Effector memory CD4-positive, alpha-beta T cell (primary cell): ENCODE data around the gene CIAO3.

Experiments used
- DNase-seq, 3 donors: peaks; one replicate each; pipeline ENCODE4 v3.0.0-alpha.2; 2020
- H3K27ac ChIP-seq: 2 replicates; pipeline ENCODE4 v1.7.0; 2013; ENCODE audit warnings: mild to moderate bottlenecking, low read length, moderate library complexity; ENCODE audit not compliant: insufficient read depth, poor library complexity, severe bottlenecking
- H3K27me3 ChIP-seq: replicated peaks from 2 replicates; pipeline ENCODE4 v1.7.0; 2013; ENCODE audit warnings: mild to moderate bottlenecking, low read length; ENCODE audit not compliant: insufficient read depth, control insufficient read depth, poor library complexity, severe bottlenecking
- H3K36me3 ChIP-seq: 2 replicates; pipeline ENCODE4 v1.7.0; 2013; ENCODE audit warnings: mild to moderate bottlenecking, low read length, moderate library complexity; ENCODE audit not compliant: control insufficient read depth, insufficient read depth
- H3K4me1 ChIP-seq: 2 replicates; pipeline ENCODE4 v1.7.0; 2013; ENCODE audit warnings: low read length, mild to moderate bottlenecking; ENCODE audit not compliant: control insufficient read depth, insufficient read depth, poor library complexity, severe bottlenecking
- H3K4me3 ChIP-seq: 2 replicates; pipeline ENCODE4 v1.7.0; 2013; ENCODE audit warnings: low read length, low read depth, mild to moderate bottlenecking; ENCODE audit not compliant: insufficient read depth, poor library complexity, severe bottlenecking
- H3K9me3 ChIP-seq: 2 replicates; pipeline ENCODE4 v1.7.0; 2013; ENCODE audit warnings: mild to moderate bottlenecking, low read length, moderate library complexity; ENCODE audit not compliant: control insufficient read depth

Gene CIAO3

DNA sequence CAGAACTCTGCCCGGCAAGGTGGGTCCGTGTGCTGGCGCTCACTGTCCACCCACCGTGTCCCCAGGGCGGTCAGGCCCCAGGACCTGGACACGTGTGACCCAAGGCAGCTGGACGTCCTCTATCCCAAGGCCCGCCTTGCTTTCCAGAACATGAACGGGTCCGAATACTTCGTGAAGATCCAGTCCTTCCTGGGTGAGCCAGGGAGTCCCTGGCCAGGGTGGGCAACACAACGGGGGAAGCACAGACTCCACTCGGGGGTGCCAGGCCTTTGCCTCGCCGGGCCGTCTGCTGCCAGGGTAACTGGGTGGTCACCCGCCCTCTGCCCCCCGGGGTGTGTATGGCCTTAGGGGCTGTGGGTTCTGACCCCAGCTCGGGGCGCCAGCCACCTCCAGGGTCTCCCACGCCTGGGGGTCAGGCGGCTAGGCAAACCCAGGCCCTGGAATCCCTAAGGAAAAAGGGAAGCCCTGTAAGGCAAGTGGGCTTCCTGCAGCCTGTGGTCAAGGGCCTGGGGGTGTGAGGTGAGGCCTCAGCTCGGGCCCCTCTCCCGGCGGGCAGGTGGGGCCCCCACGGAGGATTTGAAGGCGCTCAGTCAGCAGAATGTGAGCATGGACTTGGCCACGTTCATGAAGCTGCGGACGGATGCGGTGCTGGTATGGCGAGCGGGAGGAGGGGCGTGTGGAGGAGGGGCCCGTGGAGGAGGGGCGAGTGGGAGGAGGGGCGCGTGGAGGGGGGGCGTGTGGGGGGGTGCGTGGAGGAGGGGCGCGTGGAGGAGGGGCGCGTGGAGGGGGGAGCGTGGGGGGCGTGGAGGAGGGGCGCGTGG lies 26.2 kb upstream of the CIAO3 start:
- no peaks in the 10 kb centered on the region for H3K4me1 ChIP-seq
- DNase-seq = no peak
- H3K4me3 ChIP-seq = no peak overlapping the region
- no peaks in the 10 kb centered on the region for H3K27me3 ChIP-seq
- no peaks in the 10 kb centered on the region for H3K9me3 ChIP-seq
- no peak overlapping the region for H3K27ac ChIP-seq
- H3K36me3 ChIP-seq = no peaks in the 10 kb centered on the region

DNA sequence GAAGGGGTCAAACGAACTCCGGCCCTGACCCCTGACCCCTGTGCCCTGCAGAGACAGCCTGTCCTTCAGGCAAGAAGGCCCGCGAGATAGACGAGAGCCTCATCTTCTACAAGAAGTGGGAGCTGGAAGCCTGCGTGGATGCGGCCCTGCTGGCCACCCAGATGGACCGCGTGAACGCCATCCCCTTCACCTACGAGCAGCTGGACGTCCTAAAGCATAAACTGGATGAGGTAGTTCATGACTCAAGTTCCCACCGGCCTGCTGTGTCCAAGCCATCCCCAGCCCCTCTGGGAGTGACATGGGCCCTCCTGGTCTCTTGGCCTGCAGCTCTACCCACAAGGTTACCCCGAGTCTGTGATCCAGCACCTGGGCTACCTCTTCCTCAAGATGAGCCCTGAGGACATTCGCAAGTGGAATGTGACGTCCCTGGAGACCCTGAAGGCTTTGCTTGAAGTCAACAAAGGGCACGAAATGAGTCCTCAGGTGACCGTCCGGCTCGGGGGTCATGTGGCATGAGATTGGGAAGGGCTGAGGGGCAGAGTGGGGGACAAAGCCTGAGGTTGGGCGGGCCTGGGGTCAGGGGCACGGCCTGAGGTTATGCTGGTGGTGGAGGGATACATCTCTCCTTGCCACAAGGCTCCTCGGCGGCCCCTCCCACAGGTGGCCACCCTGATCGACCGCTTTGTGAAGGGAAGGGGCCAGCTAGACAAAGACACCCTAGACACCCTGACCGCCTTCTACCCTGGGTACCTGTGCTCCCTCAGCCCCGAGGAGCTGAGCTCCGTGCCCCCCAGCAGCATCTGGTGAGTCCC lies 25.4 kb upstream of the CIAO3 start:
- H3K27me3 ChIP-seq = no peaks in the 10 kb centered on the region
- no peaks in the 10 kb centered on the region for H3K9me3 ChIP-seq
- DNase-seq = no peak
- no peak overlapping the region for H3K27ac ChIP-seq
- H3K36me3 ChIP-seq = no peaks in the 10 kb centered on the region
- H3K4me1 ChIP-seq = no peaks in the 10 kb centered on the region
- no peak overlapping the region for H3K4me3 ChIP-seq

DNA sequence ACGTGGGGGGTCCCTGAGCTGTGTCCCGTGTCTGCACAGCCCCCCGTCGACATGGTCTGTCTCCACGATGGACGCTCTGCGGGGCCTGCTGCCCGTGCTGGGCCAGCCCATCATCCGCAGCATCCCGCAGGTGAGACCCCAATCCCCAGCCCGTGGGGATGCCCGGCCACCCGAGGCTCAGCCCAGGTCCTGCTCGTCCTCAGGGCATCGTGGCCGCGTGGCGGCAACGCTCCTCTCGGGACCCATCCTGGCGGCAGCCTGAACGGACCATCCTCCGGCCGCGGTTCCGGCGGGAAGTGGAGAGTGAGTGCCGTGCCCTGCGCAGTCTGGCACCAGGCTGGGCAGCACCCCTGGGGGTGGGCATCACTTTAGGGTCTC lies 24.7 kb upstream of the CIAO3 start:
- no peak for DNase-seq
- no peak overlapping the region for H3K27ac ChIP-seq
- no peak overlapping the region for H3K4me3 ChIP-seq
- no peaks in the 10 kb centered on the region for H3K27me3 ChIP-seq
- no peaks in the 10 kb centered on the region for H3K36me3 ChIP-seq
- no peaks in the 10 kb centered on the region for H3K9me3 ChIP-seq
- H3K4me1 ChIP-seq = no peaks in the 10 kb centered on the region

DNA sequence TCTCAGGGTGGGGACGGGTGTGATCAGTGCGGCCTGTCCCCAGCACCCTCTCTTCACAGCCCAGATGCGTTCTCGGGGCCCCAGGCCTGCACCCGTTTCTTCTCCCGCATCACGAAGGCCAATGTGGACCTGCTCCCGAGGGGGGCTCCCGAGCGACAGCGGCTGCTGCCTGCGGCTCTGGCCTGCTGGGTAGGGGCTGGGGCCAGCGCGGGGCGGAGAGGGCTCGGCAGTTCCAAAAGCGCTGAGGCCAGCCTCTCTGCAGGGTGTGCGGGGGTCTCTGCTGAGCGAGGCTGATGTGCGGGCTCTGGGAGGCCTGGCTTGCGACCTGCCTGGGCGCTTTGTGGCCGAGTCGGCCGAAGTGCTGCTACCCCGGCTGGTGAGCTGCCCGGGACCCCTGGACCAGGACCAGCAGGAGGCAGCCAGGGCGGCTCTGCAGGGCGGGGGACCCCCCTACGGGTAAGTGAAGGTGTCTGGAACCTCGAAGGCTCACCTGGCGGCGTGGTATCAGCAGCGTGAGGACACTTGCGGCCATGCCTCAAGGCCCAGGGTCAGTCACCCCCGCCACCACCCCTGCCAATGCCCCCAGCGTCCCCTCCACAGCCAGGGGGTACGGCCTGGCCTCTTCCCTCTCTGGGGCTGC lies 24.2 kb upstream of the CIAO3 start:
- H3K27ac ChIP-seq = no peak overlapping the region
- no peak overlapping the region for H3K4me3 ChIP-seq
- no peak for DNase-seq
- H3K9me3 ChIP-seq = no peaks in the 10 kb centered on the region
- H3K36me3 ChIP-seq = no peaks in the 10 kb centered on the region
- no peaks in the 10 kb centered on the region for H3K27me3 ChIP-seq
- H3K4me1 ChIP-seq = no peaks in the 10 kb centered on the region

DNA sequence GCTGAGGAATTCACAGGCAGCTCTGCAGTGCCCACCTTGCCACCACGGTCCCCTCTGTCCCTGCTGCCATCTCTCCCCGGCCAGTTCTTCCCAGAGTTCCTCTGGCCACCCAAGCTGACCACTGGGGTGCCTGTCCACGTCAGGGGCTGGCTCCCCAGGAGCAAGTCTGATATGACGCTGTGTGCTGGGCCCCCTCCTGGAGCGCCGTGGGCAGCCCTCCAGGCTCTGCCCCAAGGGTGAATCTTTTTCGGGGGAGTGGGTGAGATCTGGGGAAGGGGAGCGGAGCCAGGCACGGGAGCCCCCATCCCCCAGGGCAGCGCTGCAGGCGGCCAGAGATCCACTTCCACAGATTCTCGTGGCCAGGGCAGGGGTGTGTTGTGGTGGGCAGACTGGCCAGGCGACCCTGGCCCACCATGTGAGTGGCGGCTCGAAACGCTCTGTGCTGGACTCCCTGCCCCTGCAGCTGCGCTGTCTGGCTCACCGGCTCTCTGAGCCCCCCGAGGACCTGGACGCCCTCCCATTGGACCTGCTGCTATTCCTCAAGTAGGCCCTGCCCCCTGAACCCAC lies 23.5 kb upstream of the CIAO3 start:
- no peaks in the 10 kb centered on the region for H3K36me3 ChIP-seq
- no peaks in the 10 kb centered on the region for H3K27me3 ChIP-seq
- no peaks in the 10 kb centered on the region for H3K4me1 ChIP-seq
- no peaks in the 10 kb centered on the region for H3K9me3 ChIP-seq
- no peak overlapping the region for H3K27ac ChIP-seq
- no peak for DNase-seq
- no peak overlapping the region for H3K4me3 ChIP-seq

DNA sequence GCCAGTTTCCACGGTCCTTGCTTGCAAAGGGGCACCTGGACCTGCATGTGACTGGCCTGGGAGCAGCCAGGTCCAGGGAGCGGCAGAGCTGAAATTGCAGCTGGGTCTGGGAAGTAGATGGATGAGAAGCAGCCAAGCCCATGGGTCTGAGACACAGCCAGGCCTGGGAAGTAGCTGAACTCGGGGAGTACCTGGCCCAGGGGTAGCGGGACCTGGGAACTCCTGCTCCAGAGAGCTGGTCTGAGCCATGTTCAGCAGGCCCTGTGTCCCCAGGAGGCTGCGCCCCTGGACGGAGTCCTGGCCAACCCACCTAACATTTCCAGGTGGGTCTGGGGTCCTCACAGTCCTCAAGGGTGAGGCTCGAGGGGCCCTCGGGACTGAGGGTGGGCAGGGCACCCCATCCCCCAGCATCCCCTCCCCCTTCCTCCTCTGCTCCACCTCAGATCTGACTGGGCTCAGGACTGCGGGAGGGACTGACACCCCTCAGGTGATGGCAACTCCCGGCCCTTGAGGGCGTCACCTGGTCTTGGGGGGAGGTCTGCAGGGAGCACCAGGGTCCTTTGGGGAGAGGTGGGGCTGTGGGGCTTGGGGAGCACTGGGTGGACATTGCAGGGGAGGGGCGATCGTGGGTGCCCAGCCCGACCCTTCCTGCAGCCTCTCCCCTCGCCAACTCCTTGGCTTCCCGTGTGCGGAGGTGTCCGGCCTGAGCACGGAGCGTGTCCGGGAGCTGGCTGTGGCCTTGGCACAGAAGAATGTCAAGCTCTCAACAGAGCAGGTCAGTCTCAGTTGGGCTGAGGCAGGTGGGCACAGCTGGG lies 22.8 kb upstream of the CIAO3 start:
- no peaks in the 10 kb centered on the region for H3K9me3 ChIP-seq
- no peaks in the 10 kb centered on the region for H3K4me1 ChIP-seq
- H3K27me3 ChIP-seq = no peaks in the 10 kb centered on the region
- H3K4me3 ChIP-seq = no peak overlapping the region
- no peaks in the 10 kb centered on the region for H3K36me3 ChIP-seq
- H3K27ac ChIP-seq = no peak overlapping the region
- no peak for DNase-seq

DNA sequence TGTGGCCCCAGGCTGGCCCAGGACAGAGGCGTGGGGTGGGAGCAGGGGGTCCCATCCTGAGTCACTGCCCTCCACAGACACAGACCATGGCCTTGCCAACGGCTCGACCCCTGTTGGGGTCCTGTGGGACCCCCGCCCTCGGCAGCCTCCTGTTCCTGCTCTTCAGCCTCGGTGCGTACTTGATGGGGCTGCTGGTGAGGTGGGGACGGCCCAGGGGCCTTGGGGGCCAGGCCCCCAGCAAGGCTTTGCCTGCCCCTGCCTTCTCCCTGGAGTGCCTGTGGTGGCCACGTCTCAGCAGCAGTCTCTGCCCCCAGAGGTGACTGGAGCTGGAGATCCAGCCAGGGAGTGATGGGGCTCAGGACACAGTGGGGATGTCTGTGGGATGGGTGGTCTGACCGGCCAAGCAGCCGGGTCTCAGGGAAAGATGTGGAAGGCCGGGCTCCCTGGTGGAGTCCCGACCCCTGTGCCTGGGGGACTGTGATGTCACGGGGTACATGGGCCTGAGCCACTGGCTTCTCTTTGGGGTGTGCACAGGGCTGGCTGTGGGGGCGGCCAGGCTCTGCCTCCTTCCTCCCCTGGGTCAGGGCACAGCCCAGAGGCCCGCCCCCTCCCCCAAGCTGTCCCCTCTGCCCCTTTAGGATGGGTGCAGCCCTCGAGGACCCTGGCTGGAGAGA lies 21.9 kb upstream of the CIAO3 start:
- H3K27ac ChIP-seq = no peak overlapping the region
- H3K4me3 ChIP-seq = no peak overlapping the region
- H3K9me3 ChIP-seq = no peaks in the 10 kb centered on the region
- H3K4me1 ChIP-seq = no peaks in the 10 kb centered on the region
- no peaks in the 10 kb centered on the region for H3K36me3 ChIP-seq
- DNase-seq = no peak
- no peaks in the 10 kb centered on the region for H3K27me3 ChIP-seq

DNA sequence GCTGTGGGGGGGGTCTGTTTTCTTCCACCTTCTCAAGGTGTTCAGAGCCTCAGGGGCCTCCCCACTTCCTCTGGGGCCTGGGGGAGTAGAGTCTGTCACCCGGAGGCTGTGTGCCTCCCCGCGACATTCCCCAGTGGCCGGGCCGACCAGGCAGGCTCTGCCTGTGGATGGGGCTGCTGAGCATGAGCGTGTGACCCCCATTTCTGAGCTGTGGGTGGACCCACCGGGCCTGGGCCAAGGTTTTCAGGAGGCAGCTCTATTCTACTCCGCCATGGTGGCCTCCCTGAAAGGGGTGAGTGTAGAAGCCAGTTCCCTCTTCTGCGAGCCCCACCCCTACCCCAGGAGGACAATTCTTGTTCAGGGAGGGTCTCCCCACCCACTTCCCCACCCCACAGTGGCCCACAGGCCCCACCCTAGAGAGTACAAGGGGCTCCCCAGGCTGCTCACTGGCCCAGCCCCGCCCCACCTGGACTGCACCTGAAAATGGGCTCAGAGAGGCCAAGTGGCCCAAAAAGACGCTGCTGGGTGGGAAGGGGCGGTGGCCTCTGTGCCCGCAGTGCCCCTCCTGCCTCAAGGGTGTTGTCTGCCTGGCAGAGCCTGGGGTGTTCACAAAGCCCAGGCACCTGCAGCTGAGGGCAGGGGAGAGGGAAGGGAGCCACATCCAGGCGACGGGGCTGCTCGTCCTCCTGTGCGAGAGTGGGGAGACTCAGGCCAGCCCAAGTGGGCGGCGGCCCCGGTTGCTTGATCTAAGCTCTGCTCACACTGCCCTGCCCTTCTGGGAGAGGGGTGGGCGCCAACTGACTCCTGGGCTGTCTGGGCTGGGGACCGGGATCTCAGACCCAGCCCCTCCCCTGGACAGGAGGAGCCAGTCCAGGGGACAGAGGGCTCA lies 21.1 kb upstream of the CIAO3 start:
- Histone ChIP-seq H3K27me3 (no peaks in the 10 kb centered on the region), H3K36me3 (no peaks in the 10 kb centered on the region), H3K4me1 (no peaks in the 10 kb centered on the region), H3K27ac (no peak overlapping the region), H3K9me3 (no peaks in the 10 kb centered on the region), H3K4me3 (no peak overlapping the region)
- no peak for DNase-seq
